ENCODE data around the gene NQO1.
"Not testable (repeated sequence)": the region's sequence is repeated elsewhere in the genome, so short reads cannot be mapped to it uniquely, and the experiment has no call there.

NQO1 gene

GRCh38 chr16:69726313-69727060 lies at the start of gene NQO1:
TSS of gene NQO1 (minus strand) at chr16:69726560. CDS start at chr16:69726439, 121 bp downstream.
- DNase-seq (ENCODE audit: low read depth) = peak; percentile 99

GRCh38 chr16:69775563-69775962 lies 49.2 kb upstream of the NQO1 start:
- DNase-seq (ENCODE audit: low read depth) = no peak

GRCh38 chr16:69773260-69773947 lies 47.0 kb upstream of the NQO1 start:
- no peak for DNase-seq (ENCODE audit: low read depth)

- DNase-seq (ENCODE audit: low read depth) = no peak
Measured at GRCh38 chr16:69771651-69771967, 45.2 kb upstream of the NQO1 start.

- DNase-seq (ENCODE audit: low read depth) = no peak
Measured at GRCh38 chr16:69769404-69769803, 43.0 kb upstream of the NQO1 start.

- DNase-seq (ENCODE audit: low read depth) = no peak
Measured at GRCh38 chr16:69768666-69769065, 42.3 kb upstream of the NQO1 start.

GRCh38 chr16:69767459-69768229 lies 41.3 kb upstream of the NQO1 start:
- no peak for DNase-seq (ENCODE audit: low read depth)

GRCh38 chr16:69763599-69763942 lies 37.2 kb upstream of the NQO1 start:
- DNase-seq (ENCODE audit: low read depth) = no peak

- peak; percentile 45 for DNase-seq (ENCODE audit: low read depth)
Measured at GRCh38 chr16:69762814-69763598, 36.6 kb upstream of the NQO1 start.

GRCh38 chr16:69761983-69762813 lies 35.8 kb upstream of the NQO1 start, which contains the start of gene WWP2:
TSS of gene WWP2 (plus strand) at chr16:69762332. CDS start at chr16:69787011, 24,679 bp downstream.
- DNase-seq (ENCODE audit: low read depth) = peak; percentile 75

GRCh38 chr16:69757375-69757774 lies 31.0 kb upstream of the NQO1 start:
- DNase-seq (ENCODE audit: low read depth) = not testable (repeated sequence)

- no peak for DNase-seq (ENCODE audit: low read depth)
Measured at GRCh38 chr16:69756705-69757104, 30.3 kb upstream of the NQO1 start.

GRCh38 chr16:69754469-69755310 lies 28.3 kb upstream of the NQO1 start, which contains the start of gene NOB1:
TSS of gene NOB1 (minus strand) at chr16:69754926. CDS start at chr16:69754910, 16 bp downstream.
- DNase-seq (ENCODE audit: low read depth) = peak; percentile 96

GRCh38 chr16:69754143-69754468 lies 27.7 kb upstream of the NQO1 start:
- DNase-seq (ENCODE audit: low read depth) = no peak

- no peak for DNase-seq (ENCODE audit: low read depth)
Measured at GRCh38 chr16:69748694-69749345, 22.5 kb upstream of the NQO1 start.

- no peak for DNase-seq (ENCODE audit: low read depth)
Measured at GRCh38 chr16:69747115-69747514, 20.8 kb upstream of the NQO1 start.

- no peak for DNase-seq (ENCODE audit: low read depth)
Measured at GRCh38 chr16:69745959-69746358, 19.6 kb upstream of the NQO1 start.

- no peak for DNase-seq (ENCODE audit: low read depth)
Measured at GRCh38 chr16:69745232-69745612, 18.9 kb upstream of the NQO1 start.

GRCh38 chr16:69744363-69745231 lies 18.2 kb upstream of the NQO1 start:
- no peak for DNase-seq (ENCODE audit: low read depth)
